ENCODE data around the gene COPS4. TPM values are rescaled to one million over a fixed set of nuclear protein-coding genes. Genes with fewer than 3 reads are reported as not detected.

Gene COPS4
- total RNA-seq, 2 donors from 2014 or later = 1.6 to 12.7 TPM

DNA sequence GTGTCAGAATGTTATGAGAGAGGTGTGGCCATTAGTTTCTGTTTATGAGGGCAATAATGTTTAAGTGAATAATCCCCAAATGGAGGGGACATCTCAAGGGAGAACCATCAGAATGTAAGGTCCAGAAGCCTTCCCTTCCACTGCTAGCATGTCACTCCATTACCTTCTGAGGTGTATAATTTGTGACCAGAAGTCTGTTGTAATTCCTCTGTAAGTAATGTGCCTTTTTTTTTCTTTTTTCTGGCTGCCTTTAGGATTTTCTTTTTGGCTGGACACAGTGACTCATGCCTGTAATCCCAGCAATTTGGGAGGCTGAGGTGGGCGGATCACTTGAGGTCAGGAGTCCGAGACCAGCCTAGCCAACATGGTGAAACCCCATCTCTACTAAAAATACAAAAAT, 10.8 kb upstream of the COPS4 start:
- Histone ChIP-seq H3K4me3 (no peak overlapping the region), H3K36me3 (replicated peaks in 1 of 2; ENCODE audit: insufficient read depth in 1 of 2, low read depth in 2 of 2) (no peaks in the 10 kb centered on the region), H3K27ac (no peak overlapping the region), H3K9me3 (no peaks in the 10 kb centered on the region), H3K27me3 (no peaks in the 10 kb centered on the region), H3K4me1 (no peaks in the 10 kb centered on the region)
- intact Hi-C loops (cut with DNase I) = no loop called here
- no peak for TF ChIP-seq POLR2A (IDR thresholded peaks at IDR 0.05)
- TF ChIP-seq, protein P1, sequence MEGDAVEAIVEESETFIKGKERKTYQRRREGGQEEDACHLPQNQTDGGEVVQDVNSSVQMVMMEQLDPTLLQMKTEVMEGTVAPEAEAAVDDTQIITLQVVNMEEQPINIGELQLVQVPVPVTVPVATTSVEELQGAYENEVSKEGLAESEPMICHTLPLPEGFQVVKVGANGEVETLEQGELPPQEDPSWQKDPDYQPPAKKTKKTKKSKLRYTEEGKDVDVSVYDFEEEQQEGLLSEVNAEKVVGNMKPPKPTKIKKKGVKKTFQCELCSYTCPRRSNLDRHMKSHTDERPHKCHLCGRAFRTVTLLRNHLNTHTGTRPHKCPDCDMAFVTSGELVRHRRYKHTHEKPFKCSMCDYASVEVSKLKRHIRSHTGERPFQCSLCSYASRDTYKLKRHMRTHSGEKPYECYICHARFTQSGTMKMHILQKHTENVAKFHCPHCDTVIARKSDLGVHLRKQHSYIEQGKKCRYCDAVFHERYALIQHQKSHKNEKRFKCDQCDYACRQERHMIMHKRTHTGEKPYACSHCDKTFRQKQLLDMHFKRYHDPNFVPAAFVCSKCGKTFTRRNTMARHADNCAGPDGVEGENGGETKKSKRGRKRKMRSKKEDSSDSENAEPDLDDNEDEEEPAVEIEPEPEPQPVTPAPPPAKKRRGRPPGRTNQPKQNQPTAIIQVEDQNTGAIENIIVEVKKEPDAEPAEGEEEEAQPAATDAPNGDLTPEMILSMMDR (IDR thresholded peaks at IDR 0.05) = no peak
- ATAC-seq (no peak), DNase-seq (no peak)
- 61 to 68% methylated on average over 2 of the region's 2 CpGs for WGBS, 2 donors

DNA sequence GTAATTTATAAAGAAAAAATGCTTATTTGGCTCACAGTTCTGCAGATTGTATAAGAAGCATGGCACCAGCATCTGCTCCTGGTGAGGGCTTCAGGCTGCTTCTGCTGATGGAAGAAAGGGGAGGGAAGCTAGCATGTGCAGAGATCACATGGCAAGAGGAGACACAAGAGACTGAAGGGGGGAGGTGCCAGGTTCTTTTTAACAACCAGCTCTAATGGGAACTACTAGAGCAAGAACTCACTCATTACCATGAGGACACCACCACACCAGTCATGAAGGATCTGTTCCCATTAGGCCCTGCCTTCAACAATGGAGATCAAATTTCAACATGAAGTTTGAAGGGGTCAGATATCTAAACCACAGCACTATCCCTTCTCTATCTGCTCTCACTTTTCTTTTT, 9.4 kb upstream of the COPS4 start:
- DNase-seq (no peak), ATAC-seq (no peak)
- H3K27ac ChIP-seq = no peak overlapping the region
- no peaks in the 10 kb centered on the region for H3K9me3 ChIP-seq
- H3K27me3 ChIP-seq = no peaks in the 10 kb centered on the region
- no peaks in the 10 kb centered on the region for H3K36me3 ChIP-seq (replicated peaks in 1 of 2; ENCODE audit: insufficient read depth in 1 of 2, low read depth in 2 of 2)
- intact Hi-C loops (cut with DNase I) = no loop called here
- H3K4me1 ChIP-seq = no peaks in the 10 kb centered on the region
- no peak for TF ChIP-seq POLR2A (IDR thresholded peaks at IDR 0.05)
- TF ChIP-seq, protein P1 (IDR thresholded peaks at IDR 0.05) = no peak
- no peak overlapping the region for H3K4me3 ChIP-seq

DNA sequence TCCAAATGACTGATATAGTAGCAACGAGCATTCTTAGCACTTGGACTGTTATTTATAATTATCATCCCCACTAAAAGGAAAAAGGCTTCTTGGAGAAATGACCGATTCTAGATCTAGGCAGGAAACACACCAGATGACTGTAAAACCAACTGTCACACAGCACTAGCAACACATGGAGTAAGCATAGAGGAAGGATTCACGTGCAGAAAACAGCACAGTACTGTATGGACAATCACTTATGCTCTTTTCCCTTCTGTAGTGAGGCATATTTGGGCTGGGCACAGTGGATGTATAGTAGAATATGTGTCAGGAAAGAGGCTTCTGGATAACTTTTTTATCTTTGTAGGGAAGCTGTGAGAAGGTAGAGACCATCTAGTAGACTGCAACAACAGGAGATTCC, 6.0 kb upstream of the COPS4 start:
- no peak for ATAC-seq
- DNase-seq = no peak
- TF ChIP-seq, protein P1 (IDR thresholded peaks at IDR 0.05) = no peak
- no peak for TF ChIP-seq POLR2A (IDR thresholded peaks at IDR 0.05)
- H3K4me1 ChIP-seq = no peaks in the 10 kb centered on the region
- H3K36me3 ChIP-seq (replicated peaks in 1 of 2; ENCODE audit: insufficient read depth in 1 of 2, low read depth in 2 of 2) = no peaks in the 10 kb centered on the region
- intact Hi-C loops (cut with DNase I) = no loop called here
- no peaks in the 10 kb centered on the region for H3K27me3 ChIP-seq
- 33 to 49% methylated on average over 3 of the region's 3 CpGs for WGBS, 2 donors
- H3K27ac ChIP-seq = no peak overlapping the region
- no peaks in the 10 kb centered on the region for H3K9me3 ChIP-seq
- no peak overlapping the region for H3K4me3 ChIP-seq

DNA sequence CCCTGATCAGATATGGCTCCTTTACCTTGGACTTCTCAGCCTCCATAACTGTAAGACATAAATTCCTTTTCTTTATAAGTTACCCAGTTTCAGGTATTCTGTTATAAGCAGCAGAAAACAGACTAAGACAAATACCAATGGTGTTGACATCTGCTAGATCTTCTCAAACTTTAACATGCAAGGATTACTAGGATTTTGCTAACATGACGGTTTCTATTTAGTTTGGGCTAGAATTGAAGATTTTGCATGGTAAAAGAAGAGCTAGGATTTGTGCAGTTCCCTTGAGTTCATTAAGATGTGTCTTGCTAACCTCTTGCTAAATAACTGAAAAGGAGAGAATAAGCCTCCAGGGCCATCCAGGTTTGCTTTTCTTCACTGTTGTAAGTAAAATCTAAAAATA, 5.3 kb upstream of the COPS4 start:
- intact Hi-C loops (cut with DNase I) = no loop called here
- Histone ChIP-seq H3K9me3 (no peaks in the 10 kb centered on the region), H3K4me1 (no peaks in the 10 kb centered on the region), H3K36me3 (replicated peaks in 1 of 2; ENCODE audit: insufficient read depth in 1 of 2, low read depth in 2 of 2) (no peaks in the 10 kb centered on the region), H3K4me3 (no peak overlapping the region), H3K27ac (no peak overlapping the region), H3K27me3 (no peaks in the 10 kb centered on the region)
- 41 to 48% methylated on average over 1 of the region's 1 CpG for WGBS, 2 donors
- ATAC-seq (no peak), DNase-seq (no peak)
- TF ChIP-seq, protein P1 (IDR thresholded peaks at IDR 0.05) = no peak
- no peak for TF ChIP-seq POLR2A (IDR thresholded peaks at IDR 0.05)

DNA sequence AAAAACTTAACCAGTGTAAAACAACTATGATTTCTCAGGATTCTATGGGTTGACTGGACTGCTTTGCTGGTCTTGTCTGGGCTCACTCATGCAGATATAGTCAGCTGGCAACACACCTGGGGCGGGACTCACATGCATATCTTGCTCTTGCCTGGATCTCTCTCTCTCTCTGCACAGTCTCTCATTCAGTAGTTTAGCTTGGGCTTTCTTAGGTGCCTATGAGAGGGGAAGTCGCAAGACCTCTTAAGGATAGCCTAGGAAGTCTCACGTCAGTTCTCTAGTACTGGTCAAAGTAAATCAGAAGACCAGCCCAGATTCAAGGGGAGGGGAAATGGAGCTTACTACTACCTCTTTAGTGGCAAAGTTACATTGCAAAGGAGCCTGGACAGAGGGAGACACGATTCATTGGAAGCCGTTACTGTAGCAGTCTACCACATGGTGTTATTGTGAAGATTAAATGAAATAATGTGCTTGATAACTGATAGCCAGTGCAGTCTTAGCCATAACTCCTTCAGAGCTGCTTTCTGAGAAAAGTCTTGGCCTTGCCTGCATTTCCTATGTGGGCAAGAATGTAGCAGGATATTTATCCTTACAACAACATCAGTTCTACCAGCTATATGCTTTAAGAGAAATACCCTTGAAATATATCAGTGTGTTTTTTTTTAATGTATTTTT, 2.1 kb downstream of the COPS4 start:
- no peaks in the 10 kb centered on the region for H3K27me3 ChIP-seq
- no peak for TF ChIP-seq POLR2A (IDR thresholded peaks at IDR 0.05)
- TF ChIP-seq, protein P1 (IDR thresholded peaks at IDR 0.05) = no peak
- WGBS, 2 donors = 41 to 55% methylated on average over 5 of the region's 5 CpGs
- ATAC-seq (no peak), DNase-seq (peak in 1 of 4 donors; percentile 18)
- no peak overlapping the region for H3K4me3 ChIP-seq
- no peak overlapping the region for H3K27ac ChIP-seq
- H3K9me3 ChIP-seq = no peaks in the 10 kb centered on the region
- H3K36me3 ChIP-seq (replicated peaks in 1 of 2; ENCODE audit: insufficient read depth in 1 of 2, low read depth in 2 of 2) = no peaks in the 10 kb centered on the region
- intact Hi-C loops (cut with DNase I) = no loop called here
- H3K4me1 ChIP-seq = peaks cover 25% of the 10 kb centered on the region

Data from body of pancreas (tissue), 4 donors.